K562 (cell line): ENCODE results near the gene GADD45B. TPM values are rescaled to one million over a fixed set of nuclear protein-coding genes. Genes with fewer than 3 reads are reported as not detected.

Source experiments
- CBX8 ChIP-seq: fragments of 200-600 bp; sonication (generic); IDR thresholded peaks from 2 replicates; pipeline ENCODE4 v1.6.1; 2012; ENCODE audit warnings: borderline replicate concordance, mixed run types, low read depth, mild to moderate bottlenecking, moderate library complexity, mixed read lengths, low read length, control low read depth, inconsistent platforms; ENCODE audit not compliant: poor library complexity, severe bottlenecking; ENCODE audit errors: extremely low read depth
- DEAF1 ChIP-seq: fragments of 450-650 bp; formaldehyde crosslinking; IDR thresholded peaks from 2 replicates; pipeline ENCODE4 v1.4.0; 2020; ENCODE audit warnings: mild to moderate bottlenecking, moderate library complexity
- DMBX1 ChIP-seq: fragments of 250-450 bp; sonication (Bioruptor Pico); IDR thresholded peaks from 2 replicates; pipeline ENCODE4 v1.8.0; 2022; ENCODE audit warnings: inconsistent platforms, mild to moderate bottlenecking, moderate library complexity, borderline replicate concordance
- EP400 ChIP-seq: fragments of 450-650 bp; IDR thresholded peaks from 2 replicates; pipeline ENCODE4 v1.6.1; 2017; ENCODE audit warnings: antibody characterized with exemption, mild to moderate bottlenecking, moderate library complexity
- GATA2 ChIP-seq: sonication (generic); formaldehyde crosslinking; IDR thresholded peaks from 2 replicates; pipeline ENCODE4 v1.4.0; 2020; ENCODE audit warnings: mild to moderate bottlenecking, missing genetic modification reagents
- GTF2E2 ChIP-seq: fragments of 200-800 bp; sonication (Bioruptor generic); IDR thresholded peaks from 2 replicates; pipeline ENCODE4 v1.6.1; 2016; ENCODE audit warnings: missing genetic modification characterization, missing compliant biosample characterization
- HDAC2 ChIP-seq: fragments of 450-650 bp; IDR thresholded peaks from 2 replicates; pipeline ENCODE4 v1.6.1; 2016; ENCODE audit warnings: mild to moderate bottlenecking
- KDM2B ChIP-seq: fragments of 250-450 bp; sonication (Bioruptor Pico); IDR thresholded peaks from 2 replicates; pipeline ENCODE4 v1.8.0; 2021; ENCODE audit warnings: mild to moderate bottlenecking, moderate library complexity
- KLF10 ChIP-seq: fragments of 250-450 bp; sonication (Bioruptor Pico); IDR thresholded peaks from 2 replicates; pipeline ENCODE4 v1.6.1; 2021; ENCODE audit warnings: matching md5 sums
- MAFK ChIP-seq: IDR thresholded peaks from 2 replicates; pipeline ENCODE4 v1.6.1; 2011; ENCODE audit warnings: low read length, improper control_type of control experiment
- MXI1 ChIP-seq: IDR thresholded peaks from 2 replicates; pipeline ENCODE4 v1.6.1; 2011; ENCODE audit warnings: low read depth, mild to moderate bottlenecking, improper control_type of control experiment, low read length
- PHB ChIP-seq: fragments of 250-450 bp; sonication (Bioruptor Pico); IDR thresholded peaks from 2 replicates; pipeline ENCODE4 v1.5.0; 2021
- POLR2AphosphoS2 ChIP-seq: IDR thresholded peaks from 2 replicates; pipeline ENCODE4 v1.6.1; 2012; ENCODE audit warnings: low read length, improper control_type of control experiment
- PPARD ChIP-seq: fragments of 250-450 bp; sonication (Bioruptor Pico); IDR thresholded peaks from 2 replicates; pipeline ENCODE4 v1.8.0; 2022; ENCODE audit warnings: inconsistent platforms, mild to moderate bottlenecking, moderate library complexity
- PRMT5 ChIP-seq: sonication (generic); formaldehyde crosslinking; IDR thresholded peaks from 2 replicates; pipeline ENCODE4 v1.5.0; 2020; ENCODE audit warnings: missing genetic modification reagents
- RAD51 ChIP-seq: fragments of 450-650 bp; IDR thresholded peaks from 2 replicates; pipeline ENCODE4 v1.7.1; 2016; ENCODE audit warnings: low read depth, mild to moderate bottlenecking, borderline replicate concordance
- RBM39 ChIP-seq: fragments of 200-400 bp; formaldehyde crosslinking; optimal IDR thresholded peaks from 2 replicates; pipeline ENCODE3; 2018; ENCODE audit warnings: low read depth, low read length
- TEAD4 ChIP-seq, 2 experiments: sonication (generic) in 1 of 2; formaldehyde crosslinking in 1 of 2; IDR thresholded peaks; 2 replicates each; pipeline versions ENCODE4 v1.6.1 to v1.8.0; 2012 to 2022; ENCODE audit warnings: borderline replicate concordance in 1 of 2, inconsistent platforms in 1 of 2, low read length in 1 of 2, mild to moderate bottlenecking in 1 of 2, missing genetic modification reagents in 1 of 2
- TFE3 ChIP-seq: fragments of 450-650 bp; formaldehyde crosslinking; IDR thresholded peaks from 2 replicates; pipeline ENCODE4 v1.4.0; 2020; ENCODE audit warnings: mild to moderate bottlenecking, mixed read lengths
- ZFX ChIP-seq: sonication (generic); formaldehyde crosslinking; IDR thresholded peaks from 2 replicates; pipeline ENCODE4 v1.8.0; 2022; ENCODE audit warnings: mild to moderate bottlenecking, missing genetic modification reagents, moderate library complexity
- ZNF354B ChIP-seq: fragments of 250-450 bp; sonication (Bioruptor Pico); IDR thresholded peaks from 2 replicates; pipeline ENCODE4 v1.4.0; 2020
- ZNF511 ChIP-seq: sonication (generic); formaldehyde crosslinking; IDR thresholded peaks from 2 replicates; pipeline ENCODE4 v1.8.0; 2022; ENCODE audit warnings: mild to moderate bottlenecking, missing genetic modification reagents
- ZZZ3 ChIP-seq: fragments of 450-650 bp; IDR thresholded peaks from 2 replicates; pipeline ENCODE4 v1.6.1; 2016; ENCODE audit warnings: antibody characterized with exemption, mild to moderate bottlenecking, moderate library complexity
- polyA plus RNA-seq, 8 experiments: library from polyadenylated mRNA; depleted of rRNA in 4 of 8; stranded (reverse) in 5 of 8; unstranded in 3 of 8; fragments of >200 nt; fragmentation: Nextera tagmentation in 2 of 8; fragmentation: Illumina TruSeq in 1 of 8; extraction: Ambion mirVana in 2 of 8; extraction: Trizol in 1 of 8; gene quantifications; 2 replicates each; pipeline versions ENCODE4 v1.2.1 to v1.2.3, GENCODE V29; 2011 to 2014; ENCODE audit warnings: inconsistent platforms in 1 of 8, missing spikeins in 1 of 8
- total RNA-seq, 7 experiments: library from RNA; depleted of rRNA in 6 of 7; stranded (reverse); fragments of >200 nt in 6 of 7; fragmentation: Illumina TruSeq in 2 of 7; extraction: Trizol in 2 of 7; gene quantifications; 2 replicates each; pipeline versions ENCODE4 v1.2.1 to v1.2.3, GENCODE V29; 2011 to 2021; ENCODE audit warnings: low replicate concordance in 1 of 7
- TF ChIP-seq, protein P1 (sequence below): fragments of 450-650 bp; IDR thresholded peaks from 2 replicates; pipeline ENCODE4 v1.6.1; 2016

Gene GADD45B
- total and polyA plus RNA-seq, 9 of the 15 experiments (the other 6 are each of a cell fraction or from before 2014, with no cell fraction given): 0.06 to 4.1 (median 2.1) TPM

- TF ChIP-seq HDAC2 (0 out of 2 replicates have a peak, but pooled peaks have one; percentile 4), EP400 (peak; percentile 8; the same call in 1 of the 2 replicates), TFE3 (no peak), ZZZ3 (no peak), RBM39 (no peak), DEAF1 (no peak), MAFK (0 out of 2 replicates have a peak, but pooled peaks have one; percentile 6), ZFX (CRISPR knock-in tag) (0 out of 2 replicates have a peak, but pooled peaks have one; percentile 1), TEAD4 (IDR thresholded peaks at IDR 0.05; ENCODE audit: low read length) (peak; percentile 56; the same call in 1 of the 2 replicates), TEAD4 (CRISPR knock-in tag; IDR thresholded peaks at IDR 0.05; ENCODE audit: borderline replicate concordance) (no peak), RAD51 (peak; percentile 77), CBX8 (no peak), DMBX1 (0 out of 2 replicates have a peak, but pooled peaks have one; percentile 39), PRMT5 (CRISPR knock-in tag) (no peak), POLR2AphosphoS2 (no peak; the same call in 1 of the 2 replicates), PPARD (no peak), KLF10 (CRISPR knock-in tag) (no peak), PHB (CRISPR knock-in tag) (no peak), GATA2 (no peak), KDM2B (peak; percentile 98), ZNF354B (CRISPR knock-in tag) (no peak), ZNF511 (CRISPR knock-in tag) (0 out of 2 replicates have a peak, but pooled peaks have one; percentile 23), GTF2E2 (tag) (peak; percentile 95), MXI1 (peak; percentile 74)
- TF ChIP-seq, protein P1, sequence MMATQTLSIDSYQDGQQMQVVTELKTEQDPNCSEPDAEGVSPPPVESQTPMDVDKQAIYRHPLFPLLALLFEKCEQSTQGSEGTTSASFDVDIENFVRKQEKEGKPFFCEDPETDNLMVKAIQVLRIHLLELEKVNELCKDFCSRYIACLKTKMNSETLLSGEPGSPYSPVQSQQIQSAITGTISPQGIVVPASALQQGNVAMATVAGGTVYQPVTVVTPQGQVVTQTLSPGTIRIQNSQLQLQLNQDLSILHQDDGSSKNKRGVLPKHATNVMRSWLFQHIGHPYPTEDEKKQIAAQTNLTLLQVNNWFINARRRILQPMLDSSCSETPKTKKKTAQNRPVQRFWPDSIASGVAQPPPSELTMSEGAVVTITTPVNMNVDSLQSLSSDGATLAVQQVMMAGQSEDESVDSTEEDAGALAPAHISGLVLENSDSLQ: no peak
Measured at GRCh38 chr19:2475702-2476450, at the start of gene GADD45B (continued).
